OCI-LY7 (cell line): Measurements from ENCODE around the gene CRYZ. TPM values are rescaled to one million over a fixed set of nuclear protein-coding genes. Genes with fewer than 3 reads are reported as not detected.

ENCODE experiments used
- BruUV-seq: library from RNA; stranded (reverse); fragments of 400-500 nt; replicated peaks from 2 replicates; lab custom pipeline; 2021; lab: Mats Ljungman, UMichigan
- CTCF ChIA-PET: fragments of 300-600 bp; sonication (Branson Sonifier 250); formaldehyde crosslinking; loops from one replicate; lab custom pipeline; 2022; ENCODE audit warnings: antibody characterized with exemption; ENCODE audit not compliant: unreplicated experiment; lab: Charles Lee
- POLR2A ChIA-PET: fragments of 300-600 bp; sonication (Branson Sonifier 250); formaldehyde crosslinking; loops from one replicate; lab custom pipeline; 2022; ENCODE audit warnings: antibody characterized with exemption; lab: Charles Lee
- DNase-seq: peaks from one replicate; pipeline ENCODE4 v3.0.0-alpha.2; 2015; ENCODE audit warnings: low spot score
- H2AFZ ChIP-seq: fragments of 200-600 bp; sonication (generic), shearing (Covaris generic); 2 replicates; pipeline ENCODE4 v1.6.1; 2014; ENCODE audit warnings: mild to moderate bottlenecking, antibody characterized with exemption, low read length, moderate library complexity
- H3K27ac ChIP-seq: fragments of 200-600 bp; sonication (generic); 2 replicates; pipeline ENCODE4 v1.5.1; 2014; ENCODE audit warnings: mixed run types, low read depth, mild to moderate bottlenecking, moderate library complexity, low read length, inconsistent platforms; ENCODE audit not compliant: poor library complexity, severe bottlenecking
- H3K36me3 ChIP-seq: fragments of 200-600 bp; sonication (generic); 2 replicates; pipeline ENCODE4 v1.6.1; 2014; ENCODE audit warnings: mild to moderate bottlenecking, antibody characterized with exemption, low read length, moderate library complexity, mixed read lengths; ENCODE audit not compliant: insufficient read depth
- H3K4me1 ChIP-seq: fragments of 200-600 bp; sonication (generic); 2 replicates; pipeline ENCODE4 v1.5.1; 2014; ENCODE audit warnings: mild to moderate bottlenecking, low read length; ENCODE audit not compliant: insufficient read depth, poor library complexity, severe bottlenecking
- H3K4me2 ChIP-seq: fragments of 200-600 bp; sonication (generic); 2 replicates; pipeline ENCODE4 v1.6.1; 2014; ENCODE audit warnings: mild to moderate bottlenecking, low read length
- H3K4me3 ChIP-seq: fragments of 200-600 bp; sonication (generic); 2 replicates; pipeline ENCODE4 v1.5.1; 2014; ENCODE audit warnings: mild to moderate bottlenecking, low read depth, low read length; ENCODE audit not compliant: poor library complexity, severe bottlenecking
- H3K79me2 ChIP-seq: fragments of 200-600 bp; sonication (generic); 2 replicates; pipeline ENCODE4 v1.6.1; 2016; ENCODE audit warnings: low read depth, mild to moderate bottlenecking, low read length, moderate library complexity, mixed read lengths; ENCODE audit not compliant: insufficient read depth
- H3K9me2 ChIP-seq: fragments of 200-600 bp; sonication (generic); 2 replicates; pipeline ENCODE4 v1.6.1; 2016; ENCODE audit warnings: mild to moderate bottlenecking, low read length, mixed read lengths; ENCODE audit not compliant: insufficient read depth
- H3K9me3 ChIP-seq: fragments of 200-600 bp; sonication (generic); 2 replicates; pipeline ENCODE4 v1.6.1; 2014; ENCODE audit warnings: mild to moderate bottlenecking, mixed run types, low read length, mixed read lengths
- H4K20me1 ChIP-seq: fragments of 200-600 bp; sonication (generic); 2 replicates; pipeline ENCODE4 v1.6.1; 2014; ENCODE audit warnings: mild to moderate bottlenecking, antibody characterized with exemption, low read length, moderate library complexity, mixed read lengths; ENCODE audit not compliant: insufficient read depth
- EZH2phosphoT487 ChIP-seq: fragments of 200-600 bp; sonication (generic); IDR thresholded peaks from 2 replicates; pipeline ENCODE4 v1.6.1; 2018; ENCODE audit warnings: low read depth, borderline replicate concordance, mild to moderate bottlenecking, mixed run types, antibody characterized with exemption, low read length, moderate library complexity, mixed read lengths
- intact Hi-C: fragments of 100-400 bp; cut with micrococcal nuclease; formaldehyde crosslinking; loops from one replicate; pipeline ENCODE4 v1.10.0; 2022; ENCODE audit not compliant: unreplicated experiment
- total RNA-seq, 2 experiments: library from RNA; depleted of rRNA in 1 of 2; stranded (reverse); fragments of >200 nt in 1 of 2; shearing (Covaris generic) in 1 of 2; gene quantifications; 2 replicates each; pipeline ENCODE4 v1.2.3, GENCODE V29; 2014 to 2022
- TF ChIP-seq, protein P1 (sequence below): fragments of 200-600 bp; sonication (generic); conservative IDR thresholded peaks from 2 replicates; pipeline ENCODE4 v1.5.1; 2014; ENCODE audit warnings: mild to moderate bottlenecking, antibody characterized with exemption, low read length, moderate library complexity, mixed read lengths

CRYZ gene
- total RNA-seq, 2 experiments from 2014 or later: 27.8 to 39.0 TPM

DNA sequence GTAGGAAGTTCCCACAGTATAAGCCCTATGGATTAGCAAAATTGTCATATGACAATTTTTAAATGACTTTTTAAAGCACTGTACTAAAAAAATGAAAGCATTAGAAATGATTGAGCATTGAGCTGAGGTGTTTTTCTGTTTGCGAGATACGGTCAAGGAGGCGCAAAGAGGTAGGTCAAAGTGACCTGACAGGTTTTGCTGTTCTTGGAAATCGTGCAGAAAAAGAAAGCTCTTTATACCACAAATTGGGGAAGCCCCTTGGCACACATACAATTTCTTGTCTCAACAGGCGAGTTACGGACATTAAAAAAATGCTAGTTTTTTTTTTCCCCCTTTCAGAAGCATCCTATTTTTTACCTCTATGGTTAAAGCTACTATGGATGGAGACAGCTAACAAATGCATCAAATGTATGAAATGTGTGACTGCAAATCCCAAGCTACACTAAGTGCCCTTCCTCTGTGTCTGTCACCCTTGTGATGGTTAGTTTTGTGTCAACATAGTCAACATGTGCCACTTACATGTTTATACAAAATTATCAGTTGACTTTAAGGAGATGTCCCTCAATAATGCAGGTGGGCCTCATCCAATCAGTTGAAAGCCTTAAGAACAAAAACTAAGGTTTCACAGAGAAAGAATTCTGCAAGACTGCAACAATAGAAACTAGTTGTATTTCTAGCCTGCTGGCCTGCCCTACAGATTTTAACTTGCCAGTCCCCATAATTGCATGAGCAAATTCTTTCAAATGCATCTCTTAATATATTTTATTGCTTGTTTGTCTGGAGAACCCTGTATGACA lies 29.3 kb downstream of the CRYZ start:
- no peak for DNase-seq
- H3K36me3 ChIP-seq: peaks cover 48% of the 10 kb centered on the region
- no peak overlapping the region for H2AFZ ChIP-seq
- ChIA-PET CTCF (interaction anchor here (0.6 to 0.9 kb wide), 2 partner anchors 14 to 30 kb away, joined by 3 read pairs; no protein-coding TSS in a partner anchor), POLR2A (interaction anchor here (0.5 to 2.3 kb wide), 2 partner anchors 14 to 1788 kb away, joined by 3 to 11 read pairs; no protein-coding TSS in a partner anchor)
- H3K4me1 ChIP-seq: peaks cover 8% of the 10 kb centered on the region
- no TSS peak for BruUV-seq
- H3K9me2 ChIP-seq: no peaks in the 10 kb centered on the region
- intact Hi-C loops: no loop called here
- no peak overlapping the region for H3K4me2 ChIP-seq
- no peaks in the 10 kb centered on the region for H3K79me2 ChIP-seq
- H3K4me3 ChIP-seq: no peak overlapping the region
- no peaks in the 10 kb centered on the region for H3K9me3 ChIP-seq
- no peak overlapping the region for H3K27ac ChIP-seq
- TF ChIP-seq, protein P1, sequence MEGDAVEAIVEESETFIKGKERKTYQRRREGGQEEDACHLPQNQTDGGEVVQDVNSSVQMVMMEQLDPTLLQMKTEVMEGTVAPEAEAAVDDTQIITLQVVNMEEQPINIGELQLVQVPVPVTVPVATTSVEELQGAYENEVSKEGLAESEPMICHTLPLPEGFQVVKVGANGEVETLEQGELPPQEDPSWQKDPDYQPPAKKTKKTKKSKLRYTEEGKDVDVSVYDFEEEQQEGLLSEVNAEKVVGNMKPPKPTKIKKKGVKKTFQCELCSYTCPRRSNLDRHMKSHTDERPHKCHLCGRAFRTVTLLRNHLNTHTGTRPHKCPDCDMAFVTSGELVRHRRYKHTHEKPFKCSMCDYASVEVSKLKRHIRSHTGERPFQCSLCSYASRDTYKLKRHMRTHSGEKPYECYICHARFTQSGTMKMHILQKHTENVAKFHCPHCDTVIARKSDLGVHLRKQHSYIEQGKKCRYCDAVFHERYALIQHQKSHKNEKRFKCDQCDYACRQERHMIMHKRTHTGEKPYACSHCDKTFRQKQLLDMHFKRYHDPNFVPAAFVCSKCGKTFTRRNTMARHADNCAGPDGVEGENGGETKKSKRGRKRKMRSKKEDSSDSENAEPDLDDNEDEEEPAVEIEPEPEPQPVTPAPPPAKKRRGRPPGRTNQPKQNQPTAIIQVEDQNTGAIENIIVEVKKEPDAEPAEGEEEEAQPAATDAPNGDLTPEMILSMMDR: no peak
- no peak for TF ChIP-seq EZH2phosphoT487
- no peaks in the 10 kb centered on the region for H4K20me1 ChIP-seq

DNA sequence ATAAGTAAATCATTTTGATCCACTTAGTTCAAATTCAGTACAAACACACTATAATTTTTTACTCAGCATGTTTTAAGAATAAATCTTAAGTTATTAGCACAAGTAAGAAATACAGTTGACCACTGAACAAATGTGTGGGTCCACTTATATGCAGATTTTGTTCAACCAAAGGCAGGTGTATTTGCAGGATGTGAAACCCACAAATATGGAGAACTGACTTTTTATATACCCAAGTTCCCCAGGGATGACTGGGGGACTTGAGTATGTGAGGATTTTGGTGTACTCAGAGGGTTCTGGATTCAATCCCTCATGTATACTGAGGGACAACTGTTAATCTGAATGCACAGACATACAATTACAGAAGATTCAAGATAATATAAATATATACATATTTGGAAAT lies 33.5 kb downstream of the CRYZ start:
- no TSS peak for BruUV-seq
- CTCF ChIA-PET: no interaction called here

More for the DNA sequence above, 33.5 kb downstream of the CRYZ start:
- peaks cover 18% of the 10 kb centered on the region for H3K4me1 ChIP-seq
- POLR2A ChIA-PET: no interaction called here
- peaks cover 15% of the 10 kb centered on the region; the same call in 1 of the 2 replicates for H3K36me3 ChIP-seq
- no peaks in the 10 kb centered on the region for H4K20me1 ChIP-seq
- peak overlapping the region; percentile 34; the same call in 1 of the 2 replicates for H3K4me2 ChIP-seq
- no peak overlapping the region for H3K27ac ChIP-seq
- DNase-seq: peak; percentile 8
- no peak overlapping the region for H3K4me3 ChIP-seq
- no peak for TF ChIP-seq EZH2phosphoT487
- TF ChIP-seq, protein P1: no peak
- intact Hi-C loops: loop anchor here (10.0 kb wide), 1 partner anchor 855 kb away; no protein-coding TSS in a partner anchor
- H3K79me2 ChIP-seq: no peaks in the 10 kb centered on the region
- no peaks in the 10 kb centered on the region for H3K9me3 ChIP-seq
- no peak overlapping the region for H2AFZ ChIP-seq
- no peaks in the 10 kb centered on the region for H3K9me2 ChIP-seq
